HepG2 (cell line): ENCODE measurements around the gene C11orf24. TPM values are rescaled to one million over a fixed set of nuclear protein-coding genes. Genes with fewer than 3 reads are reported as not detected.

Experiments used
- ATF4 ChIP-seq, 2 experiments: fragments of 450-650 bp in 1 of 2; sonication (generic) in 1 of 2; formaldehyde crosslinking; IDR thresholded peaks; 2 replicates each; pipeline versions ENCODE4 v1.5.0 to v1.8.0; 2020 to 2022; ENCODE audit warnings: mild to moderate bottlenecking in 1 of 2, missing genetic modification reagents in 1 of 2
- ATRX ChIP-seq: sonication (generic); formaldehyde crosslinking; IDR thresholded peaks from 2 replicates; pipeline ENCODE4 v1.4.0; 2020; ENCODE audit warnings: missing genetic modification reagents, borderline replicate concordance
- GATA4 ChIP-seq: sonication (generic); IDR thresholded peaks from 2 replicates; pipeline ENCODE4 v1.6.1; 2016; ENCODE audit warnings: antibody characterized with exemption, low read depth, borderline replicate concordance
- MTF2 ChIP-seq: sonication (generic); formaldehyde crosslinking; IDR thresholded peaks from 2 replicates; pipeline ENCODE4 v1.5.0; 2020; ENCODE audit warnings: missing genetic modification reagents, borderline replicate concordance
- NR2F2 ChIP-seq: IDR thresholded peaks from 2 replicates; pipeline ENCODE4 v1.6.1; 2012; ENCODE audit warnings: low read depth, inconsistent platforms, borderline replicate concordance
- SKI ChIP-seq: fragments of 450-650 bp; IDR thresholded peaks from one replicate; pipeline ENCODE4 v1.6.1; 2018; ENCODE audit warnings: mild to moderate bottlenecking; ENCODE audit not compliant: partially characterized antibody
- TRIM24 ChIP-seq: sonication (generic); formaldehyde crosslinking; IDR thresholded peaks from 2 replicates; pipeline ENCODE4 v1.8.0; 2022; ENCODE audit warnings: mild to moderate bottlenecking, missing genetic modification reagents
- USF2 ChIP-seq, 2 experiments: sonication (generic) in 1 of 2; formaldehyde crosslinking in 1 of 2; IDR thresholded peaks; 2 replicates each; pipeline versions ENCODE4 v1.5.1 to v1.6.1; 2011 to 2020; ENCODE audit warnings: borderline replicate concordance in 1 of 2, low read depth in 1 of 2, low read length in 1 of 2, mild to moderate bottlenecking in 1 of 2, missing genetic modification reagents in 1 of 2, moderate library complexity in 1 of 2
- ZFP91 ChIP-seq: sonication (generic); formaldehyde crosslinking; IDR thresholded peaks from 2 replicates; pipeline ENCODE4 v1.9.0; 2022; ENCODE audit warnings: missing genetic modification reagents, mild to moderate bottlenecking, borderline replicate concordance
- ZNF142 ChIP-seq: sonication (generic); formaldehyde crosslinking; IDR thresholded peaks from 2 replicates; pipeline ENCODE4 v1.4.0; 2020; ENCODE audit warnings: missing genetic modification reagents
- ZNF446 ChIP-seq: sonication (generic); formaldehyde crosslinking; IDR thresholded peaks from 2 replicates; pipeline ENCODE4 v1.5.0; 2020; ENCODE audit warnings: mild to moderate bottlenecking, missing genetic modification reagents
- ZNF576 ChIP-seq: sonication (generic); formaldehyde crosslinking; IDR thresholded peaks from 2 replicates; pipeline ENCODE4 v1.4.0; 2020; ENCODE audit warnings: mild to moderate bottlenecking, missing genetic modification reagents
- ZNF605 ChIP-seq: sonication (generic); formaldehyde crosslinking; IDR thresholded peaks from 2 replicates; pipeline ENCODE4 v1.8.0; 2022; ENCODE audit warnings: mild to moderate bottlenecking, missing genetic modification reagents
- ZNF672 ChIP-seq: sonication (generic); formaldehyde crosslinking; IDR thresholded peaks from 2 replicates; pipeline ENCODE4 v1.8.1; 2022; ENCODE audit warnings: missing genetic modification reagents
- polyA plus RNA-seq, 8 experiments: library from polyadenylated mRNA; depleted of rRNA in 3 of 8; stranded (reverse) in 7 of 8; unstranded in 1 of 8; fragments of >200 nt; fragmentation: Illumina TruSeq in 4 of 8; extraction: Trizol in 4 of 8; gene quantifications; 2 replicates each; pipeline versions ENCODE4 v1.2.1 to v1.2.3, GENCODE V29; 2011 to 2016; ENCODE audit warnings: low read depth in 4 of 8, missing spikeins in 1 of 8, mixed read lengths in 1 of 8; ENCODE audit not compliant: insufficient read depth in 1 of 8
- total RNA-seq, 5 experiments: library from RNA; depleted of rRNA; stranded (reverse); fragments of >200 nt; fragmentation: Illumina TruSeq; extraction: Trizol; gene quantifications; 2 replicates each; pipeline ENCODE4 v1.2.3, GENCODE V29; 2016; ENCODE audit warnings: low read depth in 1 of 5
- TF ChIP-seq, protein P1 (sequence below): sonication (generic); formaldehyde crosslinking; IDR thresholded peaks from 2 replicates; pipeline ENCODE4 v1.4.0; 2020; ENCODE audit warnings: mild to moderate bottlenecking, missing genetic modification reagents

C11orf24 gene
- total and polyA plus RNA-seq, 2 of the 13 experiments (the other 11 are each of a cell fraction or from before 2014, with no cell fraction given), result 52.9 to 55.5 TPM

DNA sequence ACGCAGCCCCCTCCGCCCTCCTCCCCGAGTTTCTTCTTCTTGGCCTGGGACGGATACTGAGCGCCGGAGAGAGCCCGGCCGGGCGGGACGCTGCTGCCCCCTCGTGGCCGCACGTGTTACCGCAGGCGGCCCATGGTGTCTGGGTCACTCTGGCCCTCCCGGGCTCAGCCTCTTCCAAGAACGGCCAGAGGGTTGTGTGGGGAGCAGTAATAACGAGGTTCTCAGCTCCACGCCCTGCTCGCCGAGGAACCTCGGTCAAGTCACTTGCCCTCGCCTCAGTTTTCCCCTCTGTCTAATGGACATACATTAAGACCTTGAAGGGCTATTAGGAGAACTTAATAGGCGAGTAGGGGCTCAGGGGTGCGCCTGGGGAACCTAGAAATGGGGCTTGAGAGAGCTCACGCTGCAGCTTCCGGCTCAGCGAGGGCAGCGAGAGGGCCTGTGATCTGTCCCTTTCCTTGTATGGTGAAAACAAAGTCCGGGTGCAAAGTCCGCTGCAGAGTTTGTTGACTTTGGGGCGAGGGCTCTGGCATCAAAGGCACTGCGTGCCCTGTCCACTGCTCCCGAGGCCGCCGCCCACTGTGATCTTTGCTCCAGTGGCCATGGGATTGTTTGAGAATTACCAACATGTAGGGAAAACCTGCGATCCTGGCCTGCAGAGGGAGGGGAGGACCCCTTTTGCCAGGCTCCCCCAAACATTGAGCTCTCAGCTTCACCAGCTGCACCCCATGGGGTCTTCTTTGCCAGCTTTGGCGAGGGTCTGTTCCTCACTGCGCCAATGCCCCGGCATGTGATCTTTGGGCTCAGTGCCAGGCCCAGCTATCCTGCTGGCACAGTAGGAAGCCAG is 26.3 kb upstream of the C11orf24 start (continued):
- peak in 1 of 2 experiments; percentile 78; a peak in 1 of 4 replicates for TF ChIP-seq ATF4 (CRISPR knock-in tag; IDR thresholded peaks at IDR 0.05)
- peak; percentile 65; the same call in 1 of the 2 replicates for TF ChIP-seq TRIM24 (CRISPR knock-in tag)
- TF ChIP-seq SKI, result peak; percentile 86
- TF ChIP-seq GATA4, result peak; percentile 64; the same call in 1 of the 2 replicates
- no peak for TF ChIP-seq ZNF446 (CRISPR knock-in tag)
- peak; percentile 85; the same call in 1 of the 2 replicates for TF ChIP-seq ZNF605
- TF ChIP-seq, protein P1, sequence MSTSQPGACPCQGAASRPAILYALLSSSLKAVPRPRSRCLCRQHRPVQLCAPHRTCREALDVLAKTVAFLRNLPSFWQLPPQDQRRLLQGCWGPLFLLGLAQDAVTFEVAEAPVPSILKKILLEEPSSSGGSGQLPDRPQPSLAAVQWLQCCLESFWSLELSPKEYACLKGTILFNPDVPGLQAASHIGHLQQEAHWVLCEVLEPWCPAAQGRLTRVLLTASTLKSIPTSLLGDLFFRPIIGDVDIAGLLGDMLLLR (CRISPR knock-in tag), result no peak
- TF ChIP-seq ZNF142, result no peak; the same call in 1 of the 2 replicates
- no peak for TF ChIP-seq USF2 (IDR thresholded peaks at IDR 0.05; ENCODE audit: low read depth, low read length)
- TF ChIP-seq USF2 (CRISPR knock-in tag; IDR thresholded peaks at IDR 0.05; ENCODE audit: borderline replicate concordance), result peak; percentile 90; the same call in 1 of the 2 replicates
- TF ChIP-seq MTF2 (CRISPR knock-in tag), result no peak
- peak; percentile 78; the same call in 1 of the 2 replicates for TF ChIP-seq ZFP91
- TF ChIP-seq NR2F2, result peak; percentile 95
- no peak for TF ChIP-seq ZNF672
- TF ChIP-seq ZNF576 (CRISPR knock-in tag), result no peak
- TF ChIP-seq ATRX, result no peak
